Measurements from ENCODE around the gene MEX3B.

GRCh38 chr15:82021992-82022391 lies 23.8 kb downstream of the MEX3B start:
- TF ChIP-seq CTCF (IDR thresholded peaks at IDR 0.05) (no peak), POLR2A (IDR thresholded peaks at IDR 0.05) (no peak), EP300 (IDR thresholded peaks at IDR 0.05) (no peak)

Measured in gastroesophageal sphincter (tissue), 3 donors.